Activated T-helper 1 cell treated with anti-CD3 and anti-CD28 coated beads, Interleukin-12 subunit alpha, Interleukin-12 subunit beta, Interleukin-2, Interleukin-4 antibody, amounts not matched to agents 30 ng/mL and 10 ng/mL and 1 ng/mL, durations not matched to agents 14 hours and 24 hours and 36 hours (primary cell): Measurements from ENCODE around the gene RANBP9. TPM values are rescaled to one million over a fixed set of nuclear protein-coding genes. Genes with fewer than 3 reads are reported as not detected.
A peak's percentile ranks its signal among the peaks of the same experiment; 100 is the strongest.

Experiments used
- DNase-seq: peaks from one replicate; pipeline ENCODE4 v3.0.0; 2021; ENCODE audit warnings: low spot score
- H3K27ac Mint-ChIP-seq: one replicate; pipeline ENCODE4 v1.8.0; 2021; ENCODE audit warnings: mild to moderate bottlenecking, mixed read lengths
- H3K27me3 Mint-ChIP-seq: one replicate; pipeline ENCODE4 v1.8.0; 2022; ENCODE audit warnings: mild to moderate bottlenecking, moderate library complexity, mixed read lengths; ENCODE audit not compliant: insufficient read depth
- H3K36me3 Mint-ChIP-seq: one replicate; pipeline ENCODE4 v1.8.0; 2021; ENCODE audit warnings: low read depth, mixed read lengths
- H3K4me1 Mint-ChIP-seq: one replicate; pipeline ENCODE4 v1.8.0; 2021; ENCODE audit warnings: low read depth, mixed read lengths
- H3K4me3 Mint-ChIP-seq: one replicate; pipeline ENCODE4 v1.8.0; 2021; ENCODE audit warnings: mild to moderate bottlenecking, moderate library complexity, mixed read lengths
- H3K9me3 Mint-ChIP-seq: one replicate; pipeline ENCODE4 v1.8.0; 2021; ENCODE audit warnings: mixed read lengths
- intact Hi-C: fragments of 100-400 bp; cut with micrococcal nuclease; formaldehyde crosslinking; loops from one replicate; pipeline ENCODE4 v1.15.1; 2024
- total RNA-seq: library from RNA; stranded (reverse); gene quantifications from 2 replicates; pipeline ENCODE4 v1.2.3, GENCODE V29; 2022

Gene RANBP9
- total RNA-seq, 1 donor from 2014 or later, result 58.4 TPM

- peaks cover 2% of the 10 kb centered on the region for H3K36me3 Mint-ChIP-seq
- no peak overlapping the region for H3K27ac Mint-ChIP-seq
- H3K27me3 Mint-ChIP-seq, result no peaks in the 10 kb centered on the region
- intact Hi-C loops, result loop anchor here (1.0 kb wide), 1 partner anchor 10 kb away; no protein-coding TSS in a partner anchor
- DNase-seq, result no peak
- no peak overlapping the region for H3K4me3 Mint-ChIP-seq
- H3K9me3 Mint-ChIP-seq, result no peaks in the 10 kb centered on the region
- peaks cover 31% of the 10 kb centered on the region for H3K4me1 Mint-ChIP-seq
Observed at GRCh38 chr6:13725052-13725451, 13.4 kb upstream of the RANBP9 start.

DNA sequence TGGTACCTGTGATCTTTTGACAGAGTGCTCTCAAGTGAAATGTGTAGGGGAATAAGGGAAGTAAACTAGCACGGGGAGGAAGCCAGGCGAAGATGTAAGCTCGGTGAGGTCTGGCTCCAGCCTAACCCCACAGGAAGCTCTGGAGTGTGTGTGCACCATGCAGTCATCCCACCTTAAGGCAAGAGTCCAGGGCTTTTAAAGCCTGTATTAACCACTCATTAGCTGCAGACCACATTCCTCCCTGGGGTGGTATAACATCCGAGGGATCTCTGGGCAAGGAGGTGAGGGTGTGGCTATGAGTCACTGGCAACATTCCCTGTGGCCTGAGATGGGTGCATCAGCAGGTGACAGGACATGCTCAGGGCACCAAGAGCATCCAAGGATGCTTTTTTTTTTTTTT, 12.5 kb upstream of the RANBP9 start:
- H3K36me3 Mint-ChIP-seq, result peaks cover 2% of the 10 kb centered on the region
- intact Hi-C loops, result no loop called here
- H3K4me3 Mint-ChIP-seq, result no peak overlapping the region
- H3K27me3 Mint-ChIP-seq, result no peaks in the 10 kb centered on the region
- peak overlapping the region; percentile 29 for H3K27ac Mint-ChIP-seq
- no peak for DNase-seq
- H3K4me1 Mint-ChIP-seq, result peaks cover 31% of the 10 kb centered on the region
- H3K9me3 Mint-ChIP-seq, result no peaks in the 10 kb centered on the region

DNA sequence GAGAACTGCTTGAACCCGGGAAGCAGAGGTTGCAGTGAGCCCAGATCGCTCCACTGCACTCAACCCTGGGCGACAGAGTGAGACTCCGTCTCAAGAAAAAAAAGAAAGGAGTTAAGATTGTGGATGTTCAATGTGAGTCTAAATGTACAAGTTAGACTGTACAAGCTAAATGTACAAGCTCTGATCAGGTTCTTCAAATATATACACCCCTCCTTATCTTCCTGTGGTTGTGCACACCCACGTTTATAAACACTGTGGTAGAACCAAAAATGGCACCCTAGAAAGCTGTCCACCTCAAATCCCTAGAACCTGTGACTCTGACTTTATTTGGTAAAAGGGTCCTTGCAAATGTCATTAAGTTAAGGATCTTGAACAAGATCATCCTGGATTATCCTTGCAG, 11.2 kb upstream of the RANBP9 start:
- H3K9me3 Mint-ChIP-seq, result peaks cover 6% of the 10 kb centered on the region
- no peak overlapping the region for H3K27ac Mint-ChIP-seq
- no peaks in the 10 kb centered on the region for H3K27me3 Mint-ChIP-seq
- peaks cover 35% of the 10 kb centered on the region for H3K4me1 Mint-ChIP-seq
- peaks cover 5% of the 10 kb centered on the region for H3K36me3 Mint-ChIP-seq
- no peak for DNase-seq
- intact Hi-C loops, result no loop called here
- H3K4me3 Mint-ChIP-seq, result no peak overlapping the region

DNA sequence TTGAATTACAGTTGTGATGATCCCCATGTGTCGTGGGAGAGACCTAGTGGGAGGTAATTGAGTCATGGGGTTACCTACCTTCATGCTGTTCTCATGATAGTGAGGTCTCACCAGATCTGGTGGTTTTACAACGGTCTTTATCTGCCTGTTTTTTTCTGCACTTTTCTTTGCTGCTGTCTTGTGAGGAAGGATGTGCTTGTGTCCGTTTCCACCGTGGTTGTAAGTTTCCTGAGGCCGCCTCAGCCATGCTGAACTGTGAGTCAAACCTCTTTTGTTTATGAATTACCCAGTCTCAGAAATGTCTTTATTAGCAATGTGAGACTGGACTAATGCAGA, 6.5 kb upstream of the RANBP9 start:
- no peaks in the 10 kb centered on the region for H3K27me3 Mint-ChIP-seq
- intact Hi-C loops, result loop anchor here (10.0 kb wide), 1 partner anchor 263 kb away; no protein-coding TSS in a partner anchor
- DNase-seq, result no peak
- H3K9me3 Mint-ChIP-seq, result peaks cover 17% of the 10 kb centered on the region
- H3K27ac Mint-ChIP-seq, result no peak overlapping the region
- H3K36me3 Mint-ChIP-seq, result peaks cover 4% of the 10 kb centered on the region
- no peak overlapping the region for H3K4me3 Mint-ChIP-seq
- peaks cover 32% of the 10 kb centered on the region for H3K4me1 Mint-ChIP-seq

DNA sequence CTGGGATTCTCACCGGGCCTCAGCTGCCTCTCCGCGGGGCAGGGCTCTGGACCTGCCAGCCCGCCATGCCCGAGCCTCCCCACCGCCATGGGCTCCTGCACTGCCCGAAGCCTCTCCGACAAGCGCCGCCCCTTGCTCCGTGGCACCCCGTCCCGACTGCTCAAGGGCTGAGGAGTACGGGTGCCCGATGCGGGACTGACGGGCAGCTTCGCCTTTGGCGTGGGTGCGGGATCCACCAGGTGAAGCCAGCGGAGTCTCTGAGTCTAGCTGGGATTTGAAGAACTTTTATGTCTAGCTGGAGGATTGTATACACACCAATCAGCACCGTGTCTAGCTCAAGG, 5.3 kb upstream of the RANBP9 start:
- Mint-ChIP-seq H3K27ac (no peak overlapping the region), H3K4me3 (no peak overlapping the region), H3K4me1 (peaks cover 39% of the 10 kb centered on the region), H3K27me3 (no peaks in the 10 kb centered on the region), H3K36me3 (peaks cover 3% of the 10 kb centered on the region), H3K9me3 (peaks cover 17% of the 10 kb centered on the region)
- no peak for DNase-seq
- intact Hi-C loops, result loop anchor here (10.0 kb wide), 1 partner anchor 262 kb away; no protein-coding TSS in a partner anchor

- intact Hi-C loops, result loop anchor here (10.0 kb wide), 1 partner anchor 262 kb away; no protein-coding TSS in a partner anchor
Observed at GRCh38 chr6:13716225-13716954, 4.8 kb upstream of the RANBP9 start.

GRCh38 chr6:13715444-13715883, 3.8 kb upstream of the RANBP9 start:
- H3K4me1 Mint-ChIP-seq, result peaks cover 39% of the 10 kb centered on the region
- H3K9me3 Mint-ChIP-seq, result peaks cover 17% of the 10 kb centered on the region
- no peak overlapping the region for H3K4me3 Mint-ChIP-seq
- intact Hi-C loops, result loop anchor here (1.0 to 10.0 kb wide), 3 partner anchors 10 to 261 kb away; partner anchors contain the start of gene SIRT5
- DNase-seq, result peak; percentile 17
- peaks cover 3% of the 10 kb centered on the region for H3K36me3 Mint-ChIP-seq
- no peaks in the 10 kb centered on the region for H3K27me3 Mint-ChIP-seq
- peak overlapping the region; percentile 0 for H3K27ac Mint-ChIP-seq

More at GRCh38 chr6:13716225-13716954, 4.8 kb upstream of the RANBP9 start:
- no peak for DNase-seq
- Mint-ChIP-seq H3K9me3 (peaks cover 17% of the 10 kb centered on the region), H3K27me3 (no peaks in the 10 kb centered on the region), H3K36me3 (peaks cover 3% of the 10 kb centered on the region), H3K27ac (peak overlapping the region; percentile 56), H3K4me1 (peaks cover 39% of the 10 kb centered on the region), H3K4me3 (no peak overlapping the region)

DNA sequence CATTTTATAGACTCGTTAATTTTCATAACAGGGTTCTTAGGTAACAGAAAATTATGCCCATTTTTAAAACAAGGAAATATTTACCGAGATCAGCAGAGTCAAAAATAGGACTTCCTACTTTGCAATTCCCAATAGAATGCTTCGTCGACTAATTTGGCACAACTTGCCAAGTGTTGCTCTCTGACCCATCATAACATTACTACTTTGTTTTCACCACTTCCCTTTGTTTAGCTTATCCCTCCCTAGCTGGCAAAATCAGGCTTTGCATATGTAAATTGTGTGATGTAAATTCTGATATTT, 914 bp upstream of the RANBP9 start:
- peak overlapping the region; percentile 91 for H3K4me3 Mint-ChIP-seq
- H3K9me3 Mint-ChIP-seq, result peaks cover 8% of the 10 kb centered on the region
- H3K27ac Mint-ChIP-seq, result peak overlapping the region; percentile 96
- DNase-seq, result no peak
- intact Hi-C loops, result loop anchor here (1.0 to 10.0 kb wide), 7 partner anchors 50 to 385 kb away; partner anchors contain the start of genes GFOD1, MCUR1 and TBC1D7
- peaks cover 6% of the 10 kb centered on the region for H3K36me3 Mint-ChIP-seq
- H3K4me1 Mint-ChIP-seq, result peaks cover 59% of the 10 kb centered on the region
- no peaks in the 10 kb centered on the region for H3K27me3 Mint-ChIP-seq

- Mint-ChIP-seq H3K9me3 (peaks cover 2% of the 10 kb centered on the region), H3K4me3 (no peak overlapping the region), H3K36me3 (peaks cover 8% of the 10 kb centered on the region), H3K27ac (no peak overlapping the region), H3K27me3 (no peaks in the 10 kb centered on the region), H3K4me1 (peaks cover 63% of the 10 kb centered on the region)
- no peak for DNase-seq
- intact Hi-C loops, result loop anchor here (1.0 to 10.0 kb wide), 6 partner anchors 17 to 384 kb away; partner anchors contain the start of genes GFOD1, NOL7 and TBC1D7
Observed at GRCh38 chr6:13711324-13711732, 307 bp downstream of the RANBP9 start.

GRCh38 chr6:13710552-13711323, 897 bp downstream of the RANBP9 start:
- intact Hi-C loops, result loop anchor here (1.0 to 10.0 kb wide), 7 partner anchors 8 to 383 kb away; partner anchors contain the start of genes GFOD1, NOL7 and TBC1D7
- H3K4me3 Mint-ChIP-seq, result peak overlapping the region; percentile 93
- H3K27me3 Mint-ChIP-seq, result no peaks in the 10 kb centered on the region
- DNase-seq, result peak; percentile 21
- peak overlapping the region; percentile 87 for H3K27ac Mint-ChIP-seq
- no peaks in the 10 kb centered on the region for H3K9me3 Mint-ChIP-seq
- peaks cover 10% of the 10 kb centered on the region for H3K36me3 Mint-ChIP-seq
- peaks cover 58% of the 10 kb centered on the region for H3K4me1 Mint-ChIP-seq

GRCh38 chr6:13709689-13710551, 1.7 kb downstream of the RANBP9 start:
- no peak for DNase-seq
- intact Hi-C loops, result loop anchor here (1.0 to 10.0 kb wide), 7 partner anchors 8 to 383 kb away; partner anchors contain the start of genes GFOD1 and TBC1D7
- Mint-ChIP-seq H3K4me3 (peak overlapping the region; percentile 93), H3K4me1 (peaks cover 49% of the 10 kb centered on the region), H3K27me3 (no peaks in the 10 kb centered on the region), H3K36me3 (peaks cover 11% of the 10 kb centered on the region), H3K27ac (peak overlapping the region; percentile 87), H3K9me3 (no peaks in the 10 kb centered on the region)

DNA sequence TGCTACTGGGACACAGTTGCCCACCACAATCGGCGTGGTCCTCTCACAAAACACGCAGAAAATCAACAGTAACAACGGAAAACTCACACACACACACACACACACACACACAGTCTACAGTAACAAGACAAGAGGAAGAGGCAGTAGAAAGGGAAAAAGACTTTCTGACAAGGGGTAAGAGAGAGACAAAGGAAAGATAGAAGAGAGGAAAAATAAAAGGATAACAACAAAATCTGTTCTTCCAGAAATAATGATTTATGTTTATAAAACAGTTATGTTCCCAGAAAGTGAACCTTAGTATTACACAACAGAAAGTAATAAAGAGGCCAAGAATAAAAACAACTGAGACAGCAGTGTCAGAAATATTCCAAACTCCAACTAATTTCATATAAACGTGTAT, 2.9 kb downstream of the RANBP9 start:
- H3K27ac Mint-ChIP-seq, result peak overlapping the region; percentile 87
- no peak for DNase-seq
- peak overlapping the region; percentile 93 for H3K4me3 Mint-ChIP-seq
- intact Hi-C loops, result loop anchor here (2.0 kb wide), 1 partner anchor 84 kb away; no protein-coding TSS in a partner anchor
- no peaks in the 10 kb centered on the region for H3K27me3 Mint-ChIP-seq
- H3K9me3 Mint-ChIP-seq, result no peaks in the 10 kb centered on the region
- peaks cover 44% of the 10 kb centered on the region for H3K4me1 Mint-ChIP-seq
- peaks cover 11% of the 10 kb centered on the region for H3K36me3 Mint-ChIP-seq
